Heart left ventricle (tissue), 13 donors: ENCODE results near the gene ACKR4.
"Not testable (repeated sequence)": the region's sequence is repeated elsewhere in the genome, so short reads cannot be mapped to it uniquely, and the experiment has no call there.

Source experiments
- CTCF ChIP-seq, 12 donors: fragments of 200-600 bp; sonication (generic) in 4 of 12; IDR thresholded peaks; one replicate each; pipeline versions ENCODE4 v1.5.0 to v1.8.0; 2018 to 2022; ENCODE audit warnings: antibody characterized with exemption in 12 of 12, mild to moderate bottlenecking in 5 of 12
- POLR2A ChIP-seq, 2 donors: fragments of 450-650 bp; IDR thresholded peaks; one replicate each; pipeline ENCODE4 v1.6.1; 2017; ENCODE audit warnings: antibody characterized with exemption in 2 of 2, mild to moderate bottlenecking in 2 of 2, moderate library complexity in 2 of 2
- donor health status: ischemic (EF 13 %, LVEDD 7.1; RV severe dilation, severe dysfunction).
- donor health status: DM: no; HTN: yes; CAD: no.
- donor health status: DM: no; HTN: no; CAD: no.
- donor health status: ischemic (EF 25% LVEDD 6.9; RV normal size, moderate dysfunction).
- donor health status: ischemic (EF 25% LVEDD 5.7; RV mildly dilated, moderate dysfunction).
- donor health status: ischemic (EF 35%, LVEDD 5.7; RV mildly dilated, moderate dysfunction).
- donor health status: nonischemic (EF 11% LVEDD 7.7; RV severe dilation, severe dysfunction).
- donor health status: DM: yes; HTN: yes; CAD: no.
- donor health status: PGD.
- donor health status: ischemic (EF 29% LVEDD 5.4; RV normal size, mild dysfunction).
- donor health status: nonischemic (EF 23%, LVEDD 6.1; RV moderate dilation, normal function).

GRCh38 chr3:132600614-132601013 lies 3.5 kb downstream of the ACKR4 start:
- TF ChIP-seq CTCF, POLR2A (IDR thresholded peaks at IDR 0.05): not testable (repeated sequence)
